Measurements from ENCODE around the gene VAMP5.
"Not testable (repeated sequence)": the region's sequence is repeated elsewhere in the genome, so short reads cannot be mapped to it uniquely, and the experiment has no call there.

Gene VAMP5

DNA sequence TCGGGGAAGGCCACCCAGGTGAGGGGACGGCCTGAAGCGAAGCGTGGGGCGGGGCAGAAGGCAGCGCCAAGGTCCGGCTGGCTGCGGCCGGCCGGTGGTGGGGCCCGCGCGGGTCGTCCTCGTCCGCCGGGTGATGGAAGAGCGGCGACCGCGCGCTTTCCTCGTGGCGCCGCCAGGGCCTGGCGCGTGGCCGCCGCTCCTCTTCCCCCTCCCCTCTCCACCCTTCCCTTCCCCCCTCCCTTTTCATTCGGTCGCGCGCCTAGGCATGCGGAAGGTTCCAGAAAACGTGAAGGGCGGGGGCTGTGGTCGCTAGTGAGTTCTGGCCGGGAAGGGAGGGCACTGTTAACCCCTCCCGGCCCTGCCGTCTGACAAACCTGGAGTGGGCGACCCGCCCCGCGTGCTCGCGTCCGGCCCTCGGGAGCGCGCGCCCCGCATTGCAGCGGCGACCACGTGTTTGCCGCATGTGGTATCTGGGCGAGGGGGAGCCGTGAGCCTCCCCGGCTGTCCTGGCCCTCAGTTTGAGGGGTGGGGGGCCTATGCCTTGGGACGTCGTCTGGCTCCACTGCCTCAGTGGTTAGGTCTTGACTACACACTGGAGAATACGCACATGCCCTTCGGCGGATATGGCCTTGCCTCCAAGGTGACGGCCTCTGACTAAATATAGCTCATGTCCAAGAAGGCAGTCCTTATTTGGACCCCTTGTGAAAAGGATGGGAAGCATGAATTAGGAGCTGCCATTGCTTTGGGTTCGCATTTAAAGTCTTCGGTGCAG lies 44.7 kb upstream of the VAMP5 start:
- ChIA-PET POLR2A (interaction anchor here (0.5 to 9.2 kb wide), 39 partner anchors 7 to 916 kb away, joined by 3 to 198 read pairs (median 5); partner anchors contain the start of genes C2orf68, ELMOD3, GGCX and RETSAT), CTCF (interaction anchor here (0.7 to 14.3 kb wide), 13 partner anchors 10 to 614 kb away, joined by 3 to 180 read pairs (median 3); partner anchors contain the start of gene SH2D6)
- peak; percentile 69 for DNase-seq (ENCODE audit: extremely low spot score)
- TF ChIP-seq, protein P1, sequence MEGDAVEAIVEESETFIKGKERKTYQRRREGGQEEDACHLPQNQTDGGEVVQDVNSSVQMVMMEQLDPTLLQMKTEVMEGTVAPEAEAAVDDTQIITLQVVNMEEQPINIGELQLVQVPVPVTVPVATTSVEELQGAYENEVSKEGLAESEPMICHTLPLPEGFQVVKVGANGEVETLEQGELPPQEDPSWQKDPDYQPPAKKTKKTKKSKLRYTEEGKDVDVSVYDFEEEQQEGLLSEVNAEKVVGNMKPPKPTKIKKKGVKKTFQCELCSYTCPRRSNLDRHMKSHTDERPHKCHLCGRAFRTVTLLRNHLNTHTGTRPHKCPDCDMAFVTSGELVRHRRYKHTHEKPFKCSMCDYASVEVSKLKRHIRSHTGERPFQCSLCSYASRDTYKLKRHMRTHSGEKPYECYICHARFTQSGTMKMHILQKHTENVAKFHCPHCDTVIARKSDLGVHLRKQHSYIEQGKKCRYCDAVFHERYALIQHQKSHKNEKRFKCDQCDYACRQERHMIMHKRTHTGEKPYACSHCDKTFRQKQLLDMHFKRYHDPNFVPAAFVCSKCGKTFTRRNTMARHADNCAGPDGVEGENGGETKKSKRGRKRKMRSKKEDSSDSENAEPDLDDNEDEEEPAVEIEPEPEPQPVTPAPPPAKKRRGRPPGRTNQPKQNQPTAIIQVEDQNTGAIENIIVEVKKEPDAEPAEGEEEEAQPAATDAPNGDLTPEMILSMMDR (IDR thresholded peaks at IDR 0.05; ENCODE audit: control extremely low read depth, extremely low read depth, low read depth, missing control alignments), result no peak

- CTCF ChIA-PET, result interaction anchor here (2.0 to 14.3 kb wide), 3 partner anchors 12 to 121 kb away, joined by 5 to 180 read pairs (median 20); partner anchors contain the start of gene SH2D6
- POLR2A ChIA-PET, result interaction anchor here (1.0 to 9.2 kb wide), 11 partner anchors 13 to 311 kb away, joined by 3 to 198 read pairs (median 5); partner anchors contain the start of genes C2orf68, GGCX, TGOLN2 and TMEM150A
- no peak for DNase-seq (ENCODE audit: extremely low spot score)
- TF ChIP-seq, protein P1 (IDR thresholded peaks at IDR 0.05; ENCODE audit: control extremely low read depth, extremely low read depth, low read depth, missing control alignments), result no peak
Observed at GRCh38 chr2:85540133-85540648, 44.0 kb upstream of the VAMP5 start.

DNA sequence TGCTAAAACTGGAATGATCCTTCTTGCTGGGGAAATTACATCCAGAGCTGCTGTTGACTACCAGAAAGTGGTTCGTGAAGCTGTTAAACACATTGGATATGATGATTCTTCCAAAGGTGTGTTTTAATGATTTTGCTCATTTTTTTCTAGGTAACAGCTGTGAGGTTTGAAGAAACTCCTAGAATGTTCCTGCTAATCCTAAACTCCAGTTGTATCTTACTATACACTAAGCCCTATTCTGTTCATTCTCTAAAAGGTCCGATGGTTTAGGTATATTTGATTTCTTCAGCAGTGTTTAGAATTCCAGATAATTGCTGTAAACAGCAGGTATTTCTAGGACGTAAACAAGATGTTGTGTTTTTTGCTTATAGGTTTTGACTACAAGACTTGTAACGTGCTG lies 43.0 kb upstream of the VAMP5 start:
- CTCF ChIA-PET, result interaction anchor here (5.0 to 14.3 kb wide), 2 partner anchors 11 to 122 kb away, joined by 20 to 180 read pairs; partner anchors contain the start of gene SH2D6
- TF ChIP-seq, protein P1 (IDR thresholded peaks at IDR 0.05; ENCODE audit: control extremely low read depth, extremely low read depth, low read depth, missing control alignments), result no peak
- DNase-seq (ENCODE audit: extremely low spot score), result no peak
- POLR2A ChIA-PET, result interaction anchor here (1.2 to 9.2 kb wide), 2 partner anchors 12 to 187 kb away, joined by 4 to 198 read pairs; partner anchors contain the start of genes ELMOD3 and RETSAT

DNA sequence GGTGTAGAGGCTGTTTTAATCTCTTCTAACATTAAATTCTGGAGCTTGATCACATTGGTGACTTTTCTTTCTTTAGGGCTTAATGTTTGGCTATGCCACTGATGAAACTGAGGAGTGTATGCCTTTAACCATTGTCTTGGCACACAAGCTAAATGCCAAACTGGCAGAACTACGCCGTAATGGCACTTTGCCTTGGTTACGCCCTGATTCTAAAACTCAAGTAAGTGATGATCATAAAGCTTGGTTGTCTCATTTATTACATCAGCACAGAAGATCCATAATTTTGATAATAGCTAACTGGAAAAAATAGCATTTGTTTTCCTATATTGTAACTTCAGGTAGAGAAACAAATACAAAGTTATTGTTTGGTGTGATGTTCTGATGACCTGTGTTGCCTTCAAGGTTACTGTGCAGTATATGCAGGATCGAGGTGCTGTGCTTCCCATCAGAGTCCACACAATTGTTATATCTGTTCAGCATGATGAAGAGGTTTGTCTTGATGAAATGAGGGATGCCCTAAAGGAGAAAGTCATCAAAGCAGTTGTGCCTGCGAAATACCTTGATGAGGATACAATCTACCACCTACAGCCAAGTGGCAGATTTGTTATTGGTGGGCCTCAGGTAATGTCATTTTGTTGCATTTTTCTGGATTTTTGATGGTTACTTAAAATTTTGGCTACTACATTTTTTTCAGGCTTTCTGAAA lies 42.3 kb upstream of the VAMP5 start:
- ChIA-PET CTCF (interaction anchor here (5.0 to 14.3 kb wide), 2 partner anchors 10 to 123 kb away, joined by 20 to 180 read pairs; partner anchors contain the start of gene SH2D6), POLR2A (interaction anchor here (0.6 to 9.2 kb wide), 3 partner anchors 12 to 187 kb away, joined by 4 to 198 read pairs (median 6); partner anchors contain the start of genes ELMOD3 and RETSAT)
- TF ChIP-seq, protein P1 (IDR thresholded peaks at IDR 0.05; ENCODE audit: control extremely low read depth, extremely low read depth, low read depth, missing control alignments), result no peak
- DNase-seq (ENCODE audit: extremely low spot score), result no peak

DNA sequence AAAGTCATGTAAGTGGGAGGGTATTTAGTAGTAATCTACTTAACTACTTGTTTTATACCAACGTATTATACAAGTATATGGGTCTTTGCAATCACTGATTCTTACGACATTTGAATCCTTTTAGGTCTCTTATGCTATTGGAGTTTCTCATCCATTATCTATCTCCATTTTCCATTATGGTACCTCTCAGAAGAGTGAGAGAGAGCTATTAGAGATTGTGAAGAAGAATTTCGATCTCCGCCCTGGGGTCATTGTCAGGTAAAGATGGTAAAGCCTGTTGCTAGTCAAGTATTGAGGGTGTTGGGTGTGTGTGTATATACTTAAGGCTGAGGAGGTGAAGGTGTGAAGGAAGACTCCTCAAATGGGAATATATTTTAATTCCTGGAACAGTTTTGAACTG lies 41.5 kb upstream of the VAMP5 start:
- TF ChIP-seq, protein P1 (IDR thresholded peaks at IDR 0.05; ENCODE audit: control extremely low read depth, extremely low read depth, low read depth, missing control alignments), result no peak
- no peak for DNase-seq (ENCODE audit: extremely low spot score)
- ChIA-PET POLR2A (interaction anchor here (0.6 to 9.2 kb wide), 2 partner anchors 11 to 185 kb away, joined by 6 to 198 read pairs; no protein-coding TSS in a partner anchor), CTCF (interaction anchor here (1.3 to 14.3 kb wide), 2 partner anchors 9 to 123 kb away, joined by 4 to 180 read pairs; no protein-coding TSS in a partner anchor)

DNA sequence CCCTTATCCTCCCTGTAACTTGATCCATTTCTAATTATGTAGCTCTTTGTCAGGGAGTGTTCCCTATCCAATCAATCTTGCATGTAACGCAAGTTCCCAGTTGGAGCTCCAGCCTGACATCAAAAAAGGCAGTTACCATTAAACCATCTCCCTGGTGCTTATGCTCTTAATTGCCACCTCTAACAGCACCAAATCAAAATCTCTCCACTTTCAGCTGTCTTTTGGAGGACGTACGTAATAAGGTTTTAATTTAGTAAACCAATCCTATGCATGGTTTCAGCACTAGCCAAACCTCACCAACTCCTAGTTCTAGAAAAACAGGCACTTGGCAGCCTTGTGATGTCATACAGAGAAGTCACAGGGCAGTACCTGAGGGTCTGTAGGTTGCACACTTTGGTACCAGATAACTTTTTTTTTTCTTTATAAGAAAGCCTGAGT lies 40.0 kb upstream of the VAMP5 start:
- not testable (repeated sequence) for DNase-seq (ENCODE audit: extremely low spot score)
- ChIA-PET CTCF (interaction anchor here (14.3 kb wide), 1 partner anchor 8 kb away, joined by 180 read pairs; no protein-coding TSS in a partner anchor), POLR2A (interaction anchor here (0.7 to 9.2 kb wide), 5 partner anchors 9 to 216 kb away, joined by 3 to 198 read pairs (median 3); partner anchors contain the start of genes ELMOD3, RETSAT and TGOLN2)

- ChIA-PET CTCF (interaction anchor here (1.2 to 14.3 kb wide), 5 partner anchors 5 to 180 kb away, joined by 4 to 180 read pairs (median 158); partner anchors contain the start of genes MAT2A and SH2D6), POLR2A (interaction anchor here (0.6 to 9.2 kb wide), 7 partner anchors 9 to 217 kb away, joined by 3 to 198 read pairs (median 3); partner anchors contain the start of genes ELMOD3, RETSAT and TGOLN2)
- not testable (repeated sequence) for DNase-seq (ENCODE audit: extremely low spot score)
Observed at GRCh38 chr2:85544915-85545779, 39.1 kb upstream of the VAMP5 start.
